Measurements from ENCODE around the gene SRI.
"Not testable (repeated sequence)": the region's sequence is repeated elsewhere in the genome, so short reads cannot be mapped to it uniquely, and the experiment has no call there.

The SRI gene

GRCh38 chr7:88172842-88173241 is 47.0 kb downstream of the SRI start:
- DNase-seq = no peak

- peak; percentile 26 for DNase-seq
Observed at GRCh38 chr7:88169717-88170320, 50.0 kb downstream of the SRI start.

GRCh38 chr7:88167721-88168120 is 52.1 kb downstream of the SRI start:
- no peak for DNase-seq

- DNase-seq = peak; percentile 9
Observed at GRCh38 chr7:88167223-88167622, 52.6 kb downstream of the SRI start.

- no peak for DNase-seq
Observed at GRCh38 chr7:88165697-88166096, 54.1 kb downstream of the SRI start.

- not testable (repeated sequence) for DNase-seq
Observed at GRCh38 chr7:88159741-88160140, 60.1 kb downstream of the SRI start.

GRCh38 chr7:88156356-88156755 is 63.5 kb downstream of the SRI start:
- DNase-seq = no peak

- no peak for DNase-seq
Observed at GRCh38 chr7:88155756-88156155, 64.1 kb downstream of the SRI start.

Measured in retina (tissue), 1 donor.